KBM-7 (cell line): ENCODE measurements around the gene PRRG2.

ENCODE experiments used
- DNase-seq: peaks from one replicate; pipeline ENCODE4 v3.0.0-alpha.2; 2015
- in situ Hi-C: fragments of 300-500 bp; cut with MboI; formaldehyde crosslinking; loops from 2 replicates; pipeline ENCODE4 v1.14.3; 2020; ENCODE audit warnings: low sequenced_read_pairs, low pct_unique_long_range_greater_than_20kb, mixed read lengths

PRRG2 gene

GRCh38 chr19:49556412-49557398 is 24.4 kb upstream of the PRRG2 start:
- in situ Hi-C loops: no loop called here
- no peak for DNase-seq

- DNase-seq: no peak
- in situ Hi-C loops: no loop called here
Measured at GRCh38 chr19:49557641-49558325, 23.3 kb upstream of the PRRG2 start.

GRCh38 chr19:49558591-49558990 is 22.5 kb upstream of the PRRG2 start:
- in situ Hi-C loops: no loop called here
- no peak for DNase-seq

GRCh38 chr19:49559443-49559842 is 21.7 kb upstream of the PRRG2 start:
- in situ Hi-C loops: no loop called here
- DNase-seq: no peak

- in situ Hi-C loops: no loop called here
- no peak for DNase-seq
Measured at GRCh38 chr19:49559928-49560327, 21.2 kb upstream of the PRRG2 start.

- in situ Hi-C loops: no loop called here
Measured at GRCh38 chr19:49560358-49560900, 20.7 kb upstream of the PRRG2 start.

GRCh38 chr19:49564616-49565045 is 16.5 kb upstream of the PRRG2 start:
- no peak for DNase-seq

More at GRCh38 chr19:49560358-49560900, 20.7 kb upstream of the PRRG2 start:
- DNase-seq: no peak

GRCh38 chr19:49565261-49565660 is 15.9 kb upstream of the PRRG2 start:
- DNase-seq: no peak
- in situ Hi-C loops: no loop called here

More at GRCh38 chr19:49564616-49565045, 16.5 kb upstream of the PRRG2 start:
- in situ Hi-C loops: no loop called here

GRCh38 chr19:49566302-49566701 is 14.8 kb upstream of the PRRG2 start:
- in situ Hi-C loops: no loop called here
- DNase-seq: no peak

- in situ Hi-C loops: no loop called here
- peak; percentile 15 for DNase-seq
Measured at GRCh38 chr19:49567861-49568441, 13.2 kb upstream of the PRRG2 start.

- in situ Hi-C loops: no loop called here
- peak; percentile 87 for DNase-seq
Measured at GRCh38 chr19:49570138-49570856, 10.8 kb upstream of the PRRG2 start.

GRCh38 chr19:49570997-49571676 is 10.0 kb upstream of the PRRG2 start:
- peak; percentile 64 for DNase-seq
- in situ Hi-C loops: no loop called here

- in situ Hi-C loops: no loop called here
- DNase-seq: no peak
Measured at GRCh38 chr19:49573009-49573408, 8.1 kb upstream of the PRRG2 start.

- DNase-seq: no peak
- in situ Hi-C loops: no loop called here
Measured at GRCh38 chr19:49573425-49573824, 7.7 kb upstream of the PRRG2 start.

GRCh38 chr19:49574206-49574755 is 6.8 kb upstream of the PRRG2 start:
- DNase-seq: no peak
- in situ Hi-C loops: no loop called here

- no peak for DNase-seq
- in situ Hi-C loops: no loop called here
Measured at GRCh38 chr19:49579193-49579592, 1.9 kb upstream of the PRRG2 start.

- DNase-seq: no peak
- in situ Hi-C loops: no loop called here
Measured at GRCh38 chr19:49579947-49580263, 1.2 kb upstream of the PRRG2 start.

GRCh38 chr19:49580264-49581006 is 681 bp upstream of the PRRG2 start, which contains the start of gene NOSIP:
Gene NOSIP (minus strand): TSS chr19:49580556. CDS start chr19:49560691, 19,865 bp downstream.
- in situ Hi-C loops: no loop called here
- DNase-seq: peak; percentile 96
